Measurements from ENCODE around the gene CUEDC2. TPM values are rescaled to one million over a fixed set of nuclear protein-coding genes. Genes with fewer than 3 reads are reported as not detected.
A peak's percentile ranks its signal among the peaks of the same experiment; 100 is the strongest.

Gene CUEDC2
- total and polyA plus RNA-seq, 2 donors (not counting 1 experiment from before 2014, with no cell fraction given) = 60.8 to 62.3 TPM

GRCh38 chr10:102409604-102410428 is 22.6 kb downstream of the CUEDC2 start:
- H3K79me2 ChIP-seq (ENCODE audit: control insufficient read depth, insufficient read depth, low read length) = no peaks in the 10 kb centered on the region
- H3K9ac ChIP-seq (ENCODE audit: insufficient read depth, low read length) = no peak overlapping the region
- TF ChIP-seq CTCF (conservative IDR thresholded peaks at IDR 0.05 in 1 of 2, IDR thresholded peaks at IDR 0.05 in 1 of 2; ENCODE audit: low read depth in 1 of 2, low read length in 2 of 2) (no peak), EZH2 (IDR thresholded peaks at IDR 0.05; ENCODE audit: low read length, missing control alignments) (peak; percentile 90)
- peak overlapping the region in 2 of 4 experiments; percentile 43 to 48 for H3K4me3 ChIP-seq (replicated peaks in 1 of 4; ENCODE audit: control extremely low read depth in 1 of 4, insufficient read depth in 1 of 4, low read depth in 3 of 4, low read length in 4 of 4)
- no peaks in the 10 kb centered on the region for H4K20me1 ChIP-seq (ENCODE audit: control insufficient read depth, extremely low read depth, insufficient read depth, low read length)
- H3K9me3 ChIP-seq (ENCODE audit: control insufficient read depth, insufficient read depth, low read depth, low read length) = no peaks in the 10 kb centered on the region
- no peaks in the 10 kb centered on the region for H3K4me1 ChIP-seq (ENCODE audit: control insufficient read depth, extremely low read depth, insufficient read depth, low read length)
- H2AFZ ChIP-seq (ENCODE audit: low read length) = no peak overlapping the region
- peaks cover 63% of the 10 kb centered on the region for H3K27me3 ChIP-seq (ENCODE audit: control insufficient read depth, insufficient read depth, low read length)
- H3K36me3 ChIP-seq (ENCODE audit: control insufficient read depth, insufficient read depth, low read length) = no peaks in the 10 kb centered on the region
- H3K4me2 ChIP-seq (ENCODE audit: extremely low read depth, insufficient read depth, low read length) = peak overlapping the region; percentile 59
- DNase-seq (ENCODE audit: low read depth in 2 of 2) = no peak
- H3K27ac ChIP-seq (ENCODE audit: insufficient read depth, low read length) = no peak overlapping the region

GRCh38 chr10:102408728-102409603 is 23.4 kb downstream of the CUEDC2 start:
- Histone ChIP-seq H3K4me2 (ENCODE audit: extremely low read depth, insufficient read depth, low read length) (peak overlapping the region; percentile 59), H4K20me1 (ENCODE audit: control insufficient read depth, extremely low read depth, insufficient read depth, low read length) (no peaks in the 10 kb centered on the region), H3K79me2 (ENCODE audit: control insufficient read depth, insufficient read depth, low read length) (no peaks in the 10 kb centered on the region), H3K4me3 (replicated peaks in 1 of 4; ENCODE audit: control extremely low read depth in 1 of 4, insufficient read depth in 1 of 4, low read depth in 3 of 4, low read length in 4 of 4) (peak overlapping the region in 3 of 4 experiments; percentile 21 to 44 (median 30)), H3K4me1 (ENCODE audit: control insufficient read depth, extremely low read depth, insufficient read depth, low read length) (no peaks in the 10 kb centered on the region), H3K27me3 (ENCODE audit: control insufficient read depth, insufficient read depth, low read length) (peaks cover 61% of the 10 kb centered on the region), H2AFZ (ENCODE audit: low read length) (no peak overlapping the region), H3K9ac (ENCODE audit: insufficient read depth, low read length) (no peak overlapping the region), H3K9me3 (ENCODE audit: control insufficient read depth, insufficient read depth, low read depth, low read length) (no peaks in the 10 kb centered on the region), H3K36me3 (ENCODE audit: control insufficient read depth, insufficient read depth, low read length) (no peaks in the 10 kb centered on the region), H3K27ac (ENCODE audit: insufficient read depth, low read length) (no peak overlapping the region)
- TF ChIP-seq EZH2 (IDR thresholded peaks at IDR 0.05; ENCODE audit: low read length, missing control alignments) (no peak), CTCF (conservative IDR thresholded peaks at IDR 0.05 in 1 of 2, IDR thresholded peaks at IDR 0.05 in 1 of 2; ENCODE audit: low read depth in 1 of 2, low read length in 2 of 2) (no peak)
- DNase-seq (ENCODE audit: low read depth in 2 of 2) = peak; percentile 30 to 60

- no peaks in the 10 kb centered on the region for H4K20me1 ChIP-seq (ENCODE audit: control insufficient read depth, extremely low read depth, insufficient read depth, low read length)
- no peaks in the 10 kb centered on the region for H3K9me3 ChIP-seq (ENCODE audit: control insufficient read depth, insufficient read depth, low read depth, low read length)
- no peaks in the 10 kb centered on the region for H3K36me3 ChIP-seq (ENCODE audit: control insufficient read depth, insufficient read depth, low read length)
- H2AFZ ChIP-seq (ENCODE audit: low read length) = no peak overlapping the region
- H3K27ac ChIP-seq (ENCODE audit: insufficient read depth, low read length) = no peak overlapping the region
- no peaks in the 10 kb centered on the region for H3K79me2 ChIP-seq (ENCODE audit: control insufficient read depth, insufficient read depth, low read length)
- H3K4me2 ChIP-seq (ENCODE audit: extremely low read depth, insufficient read depth, low read length) = no peak overlapping the region
- H3K9ac ChIP-seq (ENCODE audit: insufficient read depth, low read length) = no peak overlapping the region
- TF ChIP-seq EZH2 (IDR thresholded peaks at IDR 0.05; ENCODE audit: low read length, missing control alignments) (peak; percentile 75), CTCF (conservative IDR thresholded peaks at IDR 0.05 in 1 of 2, IDR thresholded peaks at IDR 0.05 in 1 of 2; ENCODE audit: low read depth in 1 of 2, low read length in 2 of 2) (no peak)
- peaks cover 56% of the 10 kb centered on the region for H3K27me3 ChIP-seq (ENCODE audit: control insufficient read depth, insufficient read depth, low read length)
- peak overlapping the region in 1 of 4 experiments; percentile 44 for H3K4me3 ChIP-seq (replicated peaks in 1 of 4; ENCODE audit: control extremely low read depth in 1 of 4, insufficient read depth in 1 of 4, low read depth in 3 of 4, low read length in 4 of 4)
- DNase-seq (ENCODE audit: low read depth in 2 of 2) = no peak
- H3K4me1 ChIP-seq (ENCODE audit: control insufficient read depth, extremely low read depth, insufficient read depth, low read length) = no peaks in the 10 kb centered on the region
Observed at GRCh38 chr10:102408131-102408727, 24.1 kb downstream of the CUEDC2 start.

Measured in fibroblast of lung (primary cell).